Measurements from ENCODE around the gene USP34. TPM values are rescaled to one million over a fixed set of nuclear protein-coding genes. Genes with fewer than 3 reads are reported as not detected.
A peak's percentile ranks its signal among the peaks of the same experiment; 100 is the strongest.
"Not testable (repeated sequence)": the region's sequence is repeated elsewhere in the genome, so short reads cannot be mapped to it uniquely, and the experiment has no call there.

USP34 gene
- polyA plus RNA-seq (2014; cell fraction: cytosol; rRNA removed) = 34.7 and 38.8 TPM in 2 replicates
- 47.7 and 71.7 TPM in 2 replicates for polyA plus RNA-seq (2014; cell fraction: nucleus; rRNA removed)

- peak; percentile 91 for DNase-seq (ENCODE audit: low spot score)
These were observed at the start of gene USP34 for GRCh38 chr2:61470965-61471904. TSS of gene USP34 (minus strand) at chr2:61471087. CDS start at chr2:61470692, 395 bp downstream.

- DNase-seq (ENCODE audit: low spot score) = no peak
These were observed 49.4 kb upstream of the USP34 start for GRCh38 chr2:61520261-61520660.

GRCh38 chr2:61512768-61513398 is 42.0 kb upstream of the USP34 start:
- no peak for DNase-seq (ENCODE audit: low spot score)

- no peak for DNase-seq (ENCODE audit: low spot score)
These were observed 40.1 kb upstream of the USP34 start for GRCh38 chr2:61510674-61511671.

GRCh38 chr2:61504949-61505348 is 34.1 kb upstream of the USP34 start:
- DNase-seq (ENCODE audit: low spot score) = no peak

- no peak for DNase-seq (ENCODE audit: low spot score)
These were observed 28.2 kb upstream of the USP34 start for GRCh38 chr2:61499060-61499459.

GRCh38 chr2:61493523-61493942 is 22.6 kb upstream of the USP34 start:
- DNase-seq (ENCODE audit: low spot score) = no peak

GRCh38 chr2:61492476-61492875 is 21.6 kb upstream of the USP34 start:
- DNase-seq (ENCODE audit: low spot score) = no peak

- no peak for DNase-seq (ENCODE audit: low spot score)
These were observed 14.4 kb upstream of the USP34 start for GRCh38 chr2:61485281-61485680.

- DNase-seq (ENCODE audit: low spot score) = no peak
These were observed 7.2 kb upstream of the USP34 start for GRCh38 chr2:61478086-61478485.

GRCh38 chr2:61476929-61477589 is 6.2 kb upstream of the USP34 start:
- not testable (repeated sequence) for DNase-seq (ENCODE audit: low spot score)

GRCh38 chr2:61471905-61472805 is 1.3 kb upstream of the USP34 start:
- DNase-seq (ENCODE audit: low spot score) = no peak

GRCh38 chr2:61470122-61470951 is 550 bp downstream of the USP34 start:
- DNase-seq (ENCODE audit: low spot score) = peak; percentile 59

GRCh38 chr2:61469424-61470121 is 1.3 kb downstream of the USP34 start:
- DNase-seq (ENCODE audit: low spot score) = no peak

- DNase-seq (ENCODE audit: low spot score) = not testable (repeated sequence)
These were observed 2.7 kb downstream of the USP34 start for GRCh38 chr2:61468231-61468630.

- DNase-seq (ENCODE audit: low spot score) = no peak
These were observed 5.8 kb downstream of the USP34 start for GRCh38 chr2:61465045-61465444.

GRCh38 chr2:61463769-61464475 is 7.0 kb downstream of the USP34 start:
- DNase-seq (ENCODE audit: low spot score) = no peak
